ENCODE data around the gene CEPT1. TPM values are rescaled to one million over a fixed set of nuclear protein-coding genes. Genes with fewer than 3 reads are reported as not detected.

Gene CEPT1
- polyA plus RNA-seq, 1 donor from 2014 or later, result 49.1 TPM

DNA sequence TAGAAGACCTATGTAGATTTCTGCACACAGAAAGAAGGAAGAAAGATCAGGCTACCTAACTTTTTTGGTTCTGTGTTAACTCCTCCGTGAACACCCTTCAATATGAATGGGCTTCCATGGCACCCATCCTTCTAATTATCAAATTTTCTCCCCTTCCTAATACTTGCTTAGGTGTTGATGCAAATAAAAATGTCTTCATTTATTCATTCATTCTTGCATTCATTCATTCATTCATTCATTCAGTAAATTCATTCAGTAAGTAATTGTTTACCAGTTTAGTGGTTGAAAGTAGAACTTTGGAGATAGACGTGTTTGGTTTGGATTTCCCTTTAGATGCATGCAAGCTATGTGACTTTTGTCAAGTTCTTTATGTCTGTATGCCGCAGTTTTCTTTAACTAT lies 92.1 kb downstream of the CEPT1 start:
- no peaks in the 10 kb centered on the region for H3F3A ChIP-seq (ENCODE audit: insufficient read depth, low read length, poor library complexity, severe bottlenecking)
- no peaks in the 10 kb centered on the region for H3K79me2 ChIP-seq (replicated peaks; ENCODE audit: insufficient read depth, low read length)
- no peak overlapping the region for H2AFZ ChIP-seq (ENCODE audit: low read depth, low read length)
- no peaks in the 10 kb centered on the region for H3K27me3 ChIP-seq (ENCODE audit: insufficient read depth, low read depth, low read length)
- H4K20me1 ChIP-seq (ENCODE audit: insufficient read depth), result no peaks in the 10 kb centered on the region
- no peaks in the 10 kb centered on the region for H3K9me2 ChIP-seq (ENCODE audit: insufficient read depth, low read length)
- H3K9ac ChIP-seq (ENCODE audit: low read length), result no peak overlapping the region
- no peaks in the 10 kb centered on the region for H3K9me3 ChIP-seq (ENCODE audit: low read length)
- H3K36me3 ChIP-seq (ENCODE audit: insufficient read depth, low read length), result no peaks in the 10 kb centered on the region
- no peak overlapping the region for H3K27ac ChIP-seq (ENCODE audit: low read length)
- H3K4me2 ChIP-seq (ENCODE audit: low read length), result no peak overlapping the region
- H3K4me3 ChIP-seq (ENCODE audit: low read length), result no peak overlapping the region
- TF ChIP-seq EP300 (conservative IDR thresholded peaks at IDR 0.05; ENCODE audit: poor library complexity, severe bottlenecking), result no peak
- no peak for TF ChIP-seq REST (IDR thresholded peaks at IDR 0.05; ENCODE audit: borderline replicate concordance)
- TF ChIP-seq MXI1 (conservative IDR thresholded peaks at IDR 0.05; ENCODE audit: poor library complexity, severe bottlenecking), result no peak
- no peak for TF ChIP-seq RAD21 (conservative IDR thresholded peaks at IDR 0.05)
- no peak for TF ChIP-seq SMC3 (conservative IDR thresholded peaks at IDR 0.05; ENCODE audit: poor library complexity)
- TF ChIP-seq EZH2 (IDR thresholded peaks at IDR 0.05; ENCODE audit: borderline replicate concordance, insufficient read depth, low read length, poor library complexity, severe bottlenecking), result no peak
- TF ChIP-seq, protein P1, sequence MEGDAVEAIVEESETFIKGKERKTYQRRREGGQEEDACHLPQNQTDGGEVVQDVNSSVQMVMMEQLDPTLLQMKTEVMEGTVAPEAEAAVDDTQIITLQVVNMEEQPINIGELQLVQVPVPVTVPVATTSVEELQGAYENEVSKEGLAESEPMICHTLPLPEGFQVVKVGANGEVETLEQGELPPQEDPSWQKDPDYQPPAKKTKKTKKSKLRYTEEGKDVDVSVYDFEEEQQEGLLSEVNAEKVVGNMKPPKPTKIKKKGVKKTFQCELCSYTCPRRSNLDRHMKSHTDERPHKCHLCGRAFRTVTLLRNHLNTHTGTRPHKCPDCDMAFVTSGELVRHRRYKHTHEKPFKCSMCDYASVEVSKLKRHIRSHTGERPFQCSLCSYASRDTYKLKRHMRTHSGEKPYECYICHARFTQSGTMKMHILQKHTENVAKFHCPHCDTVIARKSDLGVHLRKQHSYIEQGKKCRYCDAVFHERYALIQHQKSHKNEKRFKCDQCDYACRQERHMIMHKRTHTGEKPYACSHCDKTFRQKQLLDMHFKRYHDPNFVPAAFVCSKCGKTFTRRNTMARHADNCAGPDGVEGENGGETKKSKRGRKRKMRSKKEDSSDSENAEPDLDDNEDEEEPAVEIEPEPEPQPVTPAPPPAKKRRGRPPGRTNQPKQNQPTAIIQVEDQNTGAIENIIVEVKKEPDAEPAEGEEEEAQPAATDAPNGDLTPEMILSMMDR (IDR thresholded peaks at IDR 0.05; ENCODE audit: poor library complexity, severe bottlenecking), result no peak
- no peak for TF ChIP-seq TAF1 (IDR thresholded peaks at IDR 0.05; ENCODE audit: low read depth)
- no peak for TF ChIP-seq POLR2AphosphoS5 (IDR thresholded peaks at IDR 0.05)

DNA sequence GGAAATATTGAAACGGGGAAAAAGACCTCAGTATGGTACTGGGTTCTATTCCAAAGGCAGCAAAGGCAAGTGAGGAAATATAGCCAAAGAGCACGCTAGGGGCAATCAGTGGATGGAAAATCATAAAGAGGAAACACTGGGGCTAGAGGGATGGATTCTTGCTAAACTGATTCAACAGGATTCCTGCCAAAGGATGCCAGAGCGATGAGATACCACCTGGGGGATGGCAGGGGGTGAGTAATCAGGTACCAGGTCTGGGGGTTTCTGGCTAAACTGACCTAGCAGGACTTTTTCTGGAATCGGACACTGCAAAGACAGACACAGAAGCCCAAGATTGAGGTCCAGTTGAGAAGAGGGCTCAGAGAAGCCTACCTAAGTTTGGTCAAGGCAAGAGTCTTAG lies 94.2 kb downstream of the CEPT1 start:
- Histone ChIP-seq H3K9ac (ENCODE audit: low read length) (no peak overlapping the region), H3K9me3 (ENCODE audit: low read length) (no peaks in the 10 kb centered on the region), H3F3A (ENCODE audit: insufficient read depth, low read length, poor library complexity, severe bottlenecking) (no peaks in the 10 kb centered on the region), H4K20me1 (ENCODE audit: insufficient read depth) (no peaks in the 10 kb centered on the region), H3K27me3 (ENCODE audit: insufficient read depth, low read depth, low read length) (no peaks in the 10 kb centered on the region), H3K4me2 (ENCODE audit: low read length) (no peak overlapping the region), H3K9me2 (ENCODE audit: insufficient read depth, low read length) (no peaks in the 10 kb centered on the region), H2AFZ (ENCODE audit: low read depth, low read length) (no peak overlapping the region), H3K79me2 (replicated peaks; ENCODE audit: insufficient read depth, low read length) (no peaks in the 10 kb centered on the region), H3K4me3 (ENCODE audit: low read length) (no peak overlapping the region), H3K27ac (ENCODE audit: low read length) (no peak overlapping the region), H3K36me3 (ENCODE audit: insufficient read depth, low read length) (no peaks in the 10 kb centered on the region)
- TF ChIP-seq, protein P1 (IDR thresholded peaks at IDR 0.05; ENCODE audit: poor library complexity, severe bottlenecking), result no peak
- TF ChIP-seq EP300 (conservative IDR thresholded peaks at IDR 0.05; ENCODE audit: poor library complexity, severe bottlenecking), result no peak
- TF ChIP-seq SMC3 (conservative IDR thresholded peaks at IDR 0.05; ENCODE audit: poor library complexity), result no peak
- no peak for TF ChIP-seq TAF1 (IDR thresholded peaks at IDR 0.05; ENCODE audit: low read depth)
- TF ChIP-seq REST (IDR thresholded peaks at IDR 0.05; ENCODE audit: borderline replicate concordance), result no peak
- no peak for TF ChIP-seq MXI1 (conservative IDR thresholded peaks at IDR 0.05; ENCODE audit: poor library complexity, severe bottlenecking)
- no peak for TF ChIP-seq RAD21 (conservative IDR thresholded peaks at IDR 0.05)
- no peak for TF ChIP-seq POLR2AphosphoS5 (IDR thresholded peaks at IDR 0.05)
- TF ChIP-seq EZH2 (IDR thresholded peaks at IDR 0.05; ENCODE audit: borderline replicate concordance, insufficient read depth, low read length, poor library complexity, severe bottlenecking), result no peak
